ENCODE data around the gene SRP9. TPM values are rescaled to one million over a fixed set of nuclear protein-coding genes. Genes with fewer than 3 reads are reported as not detected.

The SRP9 gene
- total and polyA plus RNA-seq, 8 donors: 195 to 428 (median 382) TPM

GRCh38 chr1:225762002-225762441, 15.6 kb upstream of the SRP9 start:
- Histone ChIP-seq H3K9me3 (no peaks in the 10 kb centered on the region), H3K27me3 (no peaks in the 10 kb centered on the region), H3K27ac (peak overlapping the region in 1 of 2 donors; percentile 67), H3K36me3 (no peaks in the 10 kb centered on the region), H3K4me1 (peaks cover 13 to 21% of the 10 kb centered on the region in 2 donors), H3K4me3 (no peak overlapping the region)
- ATAC-seq (no peak), DNase-seq (no peak)
- intact Hi-C loops (cut with DNase I): loop anchor here in 1 of 2 donors (10.0 kb wide), 1 partner anchor 107 kb away; the partner anchor contains the start of gene ENAH
- TF ChIP-seq CTCF (IDR thresholded peaks at IDR 0.05): no peak

GRCh38 chr1:225762444-225762843, 15.2 kb upstream of the SRP9 start:
- no peaks in the 10 kb centered on the region for H3K36me3 ChIP-seq
- H3K4me3 ChIP-seq: no peak overlapping the region
- no peaks in the 10 kb centered on the region for H3K9me3 ChIP-seq
- H3K27ac ChIP-seq: peak overlapping the region in 1 of 2 donors; percentile 67
- ATAC-seq: no peak
- TF ChIP-seq CTCF (IDR thresholded peaks at IDR 0.05): no peak
- intact Hi-C loops (cut with DNase I): loop anchor here in 1 of 2 donors (10.0 kb wide), 1 partner anchor 108 kb away; the partner anchor contains the start of gene ENAH
- peaks cover 16 to 21% of the 10 kb centered on the region in 2 donors for H3K4me1 ChIP-seq
- no peaks in the 10 kb centered on the region for H3K27me3 ChIP-seq
- DNase-seq: no peak

- peak; percentile 45 for ATAC-seq
- H3K4me1 ChIP-seq: peaks cover 22 to 33% of the 10 kb centered on the region in 2 donors
- intact Hi-C loops (cut with DNase I): loop anchor here in 1 of 2 donors (10.0 kb wide), 1 partner anchor 109 kb away; the partner anchor contains the start of gene ENAH
Measured at GRCh38 chr1:225763716-225764548, 13.7 kb upstream of the SRP9 start.

GRCh38 chr1:225765982-225766674, 11.5 kb upstream of the SRP9 start:
- intact Hi-C loops (cut with DNase I): loop anchor here in 1 of 2 donors (10.0 kb wide), 1 partner anchor 111 kb away; the partner anchor contains the start of gene ENAH

More at GRCh38 chr1:225763716-225764548, 13.7 kb upstream of the SRP9 start:
- peak in 1 of 4 donors; percentile 79 for DNase-seq
- H3K27me3 ChIP-seq: no peaks in the 10 kb centered on the region
- H3K27ac ChIP-seq: peak overlapping the region; percentile 34 to 66
- H3K36me3 ChIP-seq: no peaks in the 10 kb centered on the region
- TF ChIP-seq CTCF (IDR thresholded peaks at IDR 0.05): no peak
- no peak overlapping the region for H3K4me3 ChIP-seq
- H3K9me3 ChIP-seq: no peaks in the 10 kb centered on the region

More at GRCh38 chr1:225765982-225766674, 11.5 kb upstream of the SRP9 start:
- H3K4me3 ChIP-seq: no peak overlapping the region
- no peaks in the 10 kb centered on the region for H3K9me3 ChIP-seq
- no peak for ATAC-seq
- TF ChIP-seq CTCF (IDR thresholded peaks at IDR 0.05): no peak
- peak overlapping the region; percentile 65 to 73 for H3K27ac ChIP-seq
- H3K36me3 ChIP-seq: no peaks in the 10 kb centered on the region
- DNase-seq: no peak
- no peaks in the 10 kb centered on the region for H3K27me3 ChIP-seq
- H3K4me1 ChIP-seq: peaks cover 22 to 34% of the 10 kb centered on the region in 2 donors

Data from left lung (tissue), 10 donors.